Lung (tissue), 12 donors: ENCODE data around the gene SPINT2. TPM values are rescaled to one million over a fixed set of nuclear protein-coding genes. Genes with fewer than 3 reads are reported as not detected.

Source experiments
- ATAC-seq: fragments of 200-7000 bp; cut with Tn5 transposase; one replicate; pipeline ENCODE4 v1.9.1; 2020; ENCODE audit warnings: moderate number of reproducible peaks; ENCODE audit not compliant: insufficient read depth, low FRiP score
- DNase-seq, 3 donors: peaks; one replicate each; pipeline ENCODE4 v3.0.0-alpha.2; 2013 to 2017
- H3K27ac ChIP-seq, 2 donors: one replicate each; pipeline ENCODE4 v1.5.1; 2013; ENCODE audit warnings: mild to moderate bottlenecking in 2 of 2, moderate library complexity in 2 of 2, control low read depth in 1 of 2, inconsistent platforms in 1 of 2, low read depth in 1 of 2, low read length in 1 of 2
- H3K27me3 ChIP-seq, 3 donors: one replicate each; pipeline ENCODE4 v1.5.1; 2013; ENCODE audit warnings: low read length in 2 of 3; ENCODE audit not compliant: control insufficient read depth in 3 of 3, insufficient read depth in 3 of 3
- H3K36me3 ChIP-seq, 4 donors: one replicate each; pipeline ENCODE4 v1.5.1; 2013; ENCODE audit warnings: low read length in 4 of 4, mild to moderate bottlenecking in 1 of 4, moderate library complexity in 1 of 4; ENCODE audit not compliant: control insufficient read depth in 4 of 4, insufficient read depth in 4 of 4
- H3K4me1 ChIP-seq, 5 donors: one replicate each; pipeline ENCODE4 v1.5.1; 2013; ENCODE audit warnings: low read length in 5 of 5, mild to moderate bottlenecking in 2 of 5, moderate library complexity in 1 of 5; ENCODE audit not compliant: control insufficient read depth in 5 of 5, insufficient read depth in 5 of 5
- H3K4me3 ChIP-seq: one replicate; pipeline ENCODE4 v1.5.1; 2013; ENCODE audit warnings: mild to moderate bottlenecking, control low read depth, moderate library complexity
- H3K9ac ChIP-seq, 2 donors: one replicate each; pipeline ENCODE4 v1.5.1; 2013; ENCODE audit warnings: low read length in 2 of 2, control low read depth in 1 of 2; ENCODE audit not compliant: insufficient read depth in 1 of 2
- H3K9me3 ChIP-seq, 4 donors: one replicate each; pipeline ENCODE4 v1.5.1; 2013; ENCODE audit warnings: low read length in 3 of 4, mild to moderate bottlenecking in 1 of 4, moderate library complexity in 1 of 4; ENCODE audit not compliant: control insufficient read depth in 4 of 4, insufficient read depth in 3 of 4
- CTCF ChIP-seq: IDR thresholded peaks from 2 replicates; pipeline ENCODE4 v1.5.1; 2012; ENCODE audit warnings: mild to moderate bottlenecking; ENCODE audit errors: control extremely low read depth, extremely low read depth
- WGBS, 2 donors: extraction: QIAGEN DNeasy Blood & Tissue Kit; methylation state at CpG; one replicate each; pipeline ENCODE4 v1.1.7; 2013; 5-methylcytosine and 5-hydroxymethylcytosine counted together
- polyA plus RNA-seq, 2 donors: library from polyadenylated mRNA; stranded (reverse); fragments of 200-250 nt; gene quantifications; one replicate each; pipeline ENCODE4 v1.2.1, GENCODE V29; 2013
- total RNA-seq, 2 donors: library from RNA; depleted of rRNA in 1 of 2; stranded (reverse); fragments of >200 nt in 1 of 2; gene quantifications; one replicate each; pipeline ENCODE4 v1.2.1, GENCODE V29; 2014 to 2021
- donor health status: control.
- donor health status: control.
- donor health status: Bipolar disorder and iron deficiency.
- donor health status: healthy.
- donor health status: DM: yes; HTN: yes; CAD: no.

The SPINT2 gene
- total and polyA plus RNA-seq, 4 donors, result 145 to 259 (median 247) TPM

- no peaks in the 10 kb centered on the region for H3K27me3 ChIP-seq
- no peak overlapping the region for H3K4me3 ChIP-seq
- ATAC-seq (no peak), DNase-seq (no peak)
- WGBS, 2 donors, result 87 to 96% methylated on average over 7 of the region's 7 CpGs
- no peak for TF ChIP-seq CTCF
- no peaks in the 10 kb centered on the region for H3K36me3 ChIP-seq
- peak overlapping the region; percentile 86 for H3K27ac ChIP-seq
- H3K4me1 ChIP-seq, result peaks cover 6 to 36% (median 15%) of the 10 kb centered on the region in 5 donors
- peak overlapping the region in 1 of 2 donors; percentile 70 for H3K9ac ChIP-seq
- H3K9me3 ChIP-seq, result no peaks in the 10 kb centered on the region
These were observed 12.7 kb downstream of the SPINT2 start for GRCh38 chr19:38276942-38277517.

DNA sequence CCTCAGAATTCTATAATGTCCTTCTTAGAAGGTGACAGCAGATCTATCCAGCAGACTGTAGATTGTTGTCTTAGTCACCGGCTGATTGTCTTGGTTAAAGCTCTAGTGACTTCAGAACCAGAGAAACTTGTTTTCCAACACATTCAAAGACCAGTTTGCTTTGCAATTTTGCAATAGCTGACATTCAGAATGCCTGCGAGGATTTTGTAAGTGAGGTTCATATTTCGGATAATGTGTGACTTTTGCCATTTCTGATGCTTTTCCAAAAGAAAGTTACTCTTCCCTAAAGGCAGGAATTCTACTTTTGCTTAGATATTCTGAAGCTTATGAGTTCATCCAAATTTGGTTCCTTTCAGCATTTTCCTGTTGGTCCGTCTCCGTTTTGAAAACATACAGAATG lies 13.2 kb downstream of the SPINT2 start:
- DNase-seq, result peak in 2 of 3 donors; percentile 84 to 88
- Histone ChIP-seq H3K27me3 (no peaks in the 10 kb centered on the region), H3K36me3 (no peaks in the 10 kb centered on the region), H3K4me1 (peaks cover 6 to 36% (median 18%) of the 10 kb centered on the region in 5 donors), H3K9ac (peak overlapping the region in 1 of 2 donors; percentile 70), H3K4me3 (no peak overlapping the region), H3K9me3 (no peaks in the 10 kb centered on the region), H3K27ac (peak overlapping the region; percentile 86)
- no peak for TF ChIP-seq CTCF
- 38 to 71% methylated on average over 5 of the region's 5 CpGs for WGBS, 2 donors
- no peak for ATAC-seq

DNA sequence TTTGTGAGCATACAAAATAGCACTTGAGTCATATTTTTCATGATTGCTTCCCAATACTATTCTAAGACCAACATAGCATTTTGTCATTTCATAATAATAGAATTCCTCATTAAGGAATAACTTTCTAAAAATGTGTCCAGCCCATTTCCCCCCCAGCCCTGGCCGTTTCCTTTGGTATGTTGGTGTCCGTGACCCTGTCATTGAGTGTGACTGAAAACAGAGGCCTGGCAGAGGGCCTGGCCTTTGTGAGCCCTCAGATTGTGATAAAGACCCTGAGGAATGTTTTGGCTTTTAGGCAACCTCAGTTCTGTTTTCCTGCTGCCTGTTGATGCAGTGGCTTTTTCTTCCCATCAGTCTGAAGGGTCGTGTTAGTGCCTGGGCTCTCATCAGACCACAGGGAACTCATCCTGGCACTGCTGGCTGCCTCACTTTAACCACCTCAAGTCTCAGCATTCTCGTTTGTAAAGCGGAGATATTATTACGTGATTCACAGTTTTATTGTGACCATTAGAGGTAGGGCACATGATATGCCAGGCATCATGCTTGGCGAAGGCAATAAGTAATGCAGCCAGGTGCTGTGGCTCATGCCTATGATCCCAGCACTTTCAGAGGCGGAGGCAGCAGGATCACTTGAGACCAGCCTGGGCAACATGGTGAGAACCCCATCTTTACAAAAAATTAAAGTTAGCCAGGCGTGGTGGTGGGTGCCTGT lies 13.8 kb downstream of the SPINT2 start:
- peak overlapping the region in 1 of 2 donors; percentile 70 for H3K9ac ChIP-seq
- peak; percentile 89 to 94 (median 90) for DNase-seq
- peak; percentile 37 for ATAC-seq
- H3K27me3 ChIP-seq, result no peaks in the 10 kb centered on the region
- no peaks in the 10 kb centered on the region for H3K9me3 ChIP-seq
- H3K36me3 ChIP-seq, result no peaks in the 10 kb centered on the region
- no peak for TF ChIP-seq CTCF
- no peak overlapping the region for H3K4me3 ChIP-seq
- peaks cover 6 to 36% (median 22%) of the 10 kb centered on the region in 5 donors for H3K4me1 ChIP-seq
- 52 to 83% methylated on average over 9 of the region's 9 CpGs for WGBS, 2 donors
- H3K27ac ChIP-seq, result peak overlapping the region; percentile 81 to 86
